NCI-H345 treated with DMSO at 0.1 percent for 48 hours (cell line): ENCODE measurements around the gene NRK.
"Not testable (repeated sequence)": the region's sequence is repeated elsewhere in the genome, so short reads cannot be mapped to it uniquely, and the experiment has no call there.

Experiments used
- DNase-seq: peaks from one replicate; lab custom pipeline; 2025; ENCODE audit not compliant: unreplicated experiment; lab: John Stamatoyannopoulos, UW

NRK gene, protein sequence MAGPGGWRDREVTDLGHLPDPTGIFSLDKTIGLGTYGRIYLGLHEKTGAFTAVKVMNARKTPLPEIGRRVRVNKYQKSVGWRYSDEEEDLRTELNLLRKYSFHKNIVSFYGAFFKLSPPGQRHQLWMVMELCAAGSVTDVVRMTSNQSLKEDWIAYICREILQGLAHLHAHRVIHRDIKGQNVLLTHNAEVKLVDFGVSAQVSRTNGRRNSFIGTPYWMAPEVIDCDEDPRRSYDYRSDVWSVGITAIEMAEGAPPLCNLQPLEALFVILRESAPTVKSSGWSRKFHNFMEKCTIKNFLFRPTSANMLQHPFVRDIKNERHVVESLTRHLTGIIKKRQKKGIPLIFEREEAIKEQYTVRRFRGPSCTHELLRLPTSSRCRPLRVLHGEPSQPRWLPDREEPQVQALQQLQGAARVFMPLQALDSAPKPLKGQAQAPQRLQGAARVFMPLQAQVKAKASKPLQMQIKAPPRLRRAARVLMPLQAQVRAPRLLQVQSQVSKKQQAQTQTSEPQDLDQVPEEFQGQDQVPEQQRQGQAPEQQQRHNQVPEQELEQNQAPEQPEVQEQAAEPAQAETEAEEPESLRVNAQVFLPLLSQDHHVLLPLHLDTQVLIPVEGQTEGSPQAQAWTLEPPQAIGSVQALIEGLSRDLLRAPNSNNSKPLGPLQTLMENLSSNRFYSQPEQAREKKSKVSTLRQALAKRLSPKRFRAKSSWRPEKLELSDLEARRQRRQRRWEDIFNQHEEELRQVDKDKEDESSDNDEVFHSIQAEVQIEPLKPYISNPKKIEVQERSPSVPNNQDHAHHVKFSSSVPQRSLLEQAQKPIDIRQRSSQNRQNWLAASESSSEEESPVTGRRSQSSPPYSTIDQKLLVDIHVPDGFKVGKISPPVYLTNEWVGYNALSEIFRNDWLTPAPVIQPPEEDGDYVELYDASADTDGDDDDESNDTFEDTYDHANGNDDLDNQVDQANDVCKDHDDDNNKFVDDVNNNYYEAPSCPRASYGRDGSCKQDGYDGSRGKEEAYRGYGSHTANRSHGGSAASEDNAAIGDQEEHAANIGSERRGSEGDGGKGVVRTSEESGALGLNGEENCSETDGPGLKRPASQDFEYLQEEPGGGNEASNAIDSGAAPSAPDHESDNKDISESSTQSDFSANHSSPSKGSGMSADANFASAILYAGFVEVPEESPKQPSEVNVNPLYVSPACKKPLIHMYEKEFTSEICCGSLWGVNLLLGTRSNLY (N-terminal part only)

DNA sequence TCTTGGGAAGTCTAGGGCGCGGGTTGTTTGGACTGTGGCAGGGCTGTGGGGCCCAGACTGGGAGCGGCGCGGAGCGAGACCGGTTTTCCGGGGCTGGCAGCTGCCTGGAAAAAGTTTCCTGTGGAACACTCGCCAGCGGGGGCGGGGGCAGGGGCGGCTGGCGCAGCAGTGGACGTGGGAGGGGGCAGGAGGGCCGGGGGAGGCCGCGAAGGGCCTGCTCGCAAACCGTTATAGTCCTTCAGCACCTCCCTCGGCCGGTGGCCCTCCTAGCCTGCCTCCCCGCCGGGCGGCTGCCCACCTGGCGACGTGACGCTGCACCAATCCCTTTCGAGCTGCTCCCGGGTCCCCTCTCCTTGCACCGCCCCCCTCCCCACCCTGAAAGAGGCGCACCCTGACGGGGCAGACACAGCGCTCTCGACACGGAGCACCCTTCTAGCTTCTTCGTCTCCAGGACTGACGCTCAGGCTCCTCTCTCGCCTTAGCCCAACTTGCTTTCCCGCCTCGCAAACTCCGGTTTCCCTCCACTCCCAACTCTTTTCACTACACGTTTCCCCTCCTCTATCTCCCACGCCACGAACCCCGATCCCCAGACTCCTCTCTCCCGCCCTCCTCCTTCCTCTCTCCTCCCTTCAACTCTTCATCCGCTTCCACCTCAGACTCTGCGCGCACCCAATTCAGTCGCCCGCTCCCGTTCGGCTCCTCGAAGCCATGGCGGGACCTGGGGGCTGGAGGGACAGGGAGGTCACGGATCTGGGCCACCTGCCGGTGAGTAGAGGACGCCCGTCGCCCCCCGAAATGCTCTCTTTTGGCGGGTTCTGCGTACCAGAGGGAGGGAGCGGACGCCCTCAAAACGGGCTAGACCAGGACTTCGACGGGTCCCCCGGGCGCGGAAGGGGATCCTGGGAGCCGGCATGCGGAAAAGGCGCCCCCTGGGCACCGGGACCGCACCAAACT lies at the start of gene NRK:
TSS of gene NRK (plus strand) at position 402 of the 954 bp plus-strand sequence. CDS start at position 709, 307 bp downstream.
- DNase-seq = no peak

DNA sequence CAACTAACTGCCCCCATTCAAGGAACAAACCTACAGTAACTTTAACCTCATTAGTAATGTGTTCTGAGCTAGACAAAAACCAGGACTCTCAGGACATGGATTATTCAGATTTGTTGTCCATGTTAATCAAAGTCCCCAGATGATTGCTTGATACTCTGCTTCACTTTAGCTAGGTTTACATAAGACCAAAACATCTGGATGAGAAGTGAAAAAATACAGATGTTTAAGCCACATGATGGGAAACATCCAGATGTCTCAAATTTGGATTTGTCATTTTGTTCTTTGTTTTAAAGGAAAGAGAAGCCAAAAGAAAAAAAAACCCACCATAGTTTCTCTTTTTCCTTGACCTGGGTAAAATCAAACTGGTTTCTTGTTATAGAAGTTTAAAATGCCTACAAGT lies 48.5 kb upstream of the NRK start:
- DNase-seq = no peak

DNA sequence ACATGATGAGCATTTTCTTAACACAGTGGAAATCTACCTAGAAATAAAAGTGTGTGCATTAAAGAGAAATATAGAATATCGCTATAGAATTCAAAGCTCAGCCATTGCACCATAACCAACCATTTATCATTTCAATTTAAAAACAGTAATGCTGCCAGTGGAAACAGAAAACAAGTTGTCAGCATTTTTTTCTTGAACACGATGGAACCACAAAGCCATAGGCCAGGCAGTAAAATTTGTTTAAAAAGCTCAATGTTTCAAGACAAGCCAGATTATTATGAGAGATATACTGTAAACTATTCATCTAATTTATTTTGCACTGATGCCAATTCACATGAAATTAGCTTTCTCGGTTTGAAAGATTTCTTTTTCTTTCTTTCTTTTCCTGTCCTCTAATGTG lies 46.7 kb upstream of the NRK start:
- DNase-seq = no peak

DNA sequence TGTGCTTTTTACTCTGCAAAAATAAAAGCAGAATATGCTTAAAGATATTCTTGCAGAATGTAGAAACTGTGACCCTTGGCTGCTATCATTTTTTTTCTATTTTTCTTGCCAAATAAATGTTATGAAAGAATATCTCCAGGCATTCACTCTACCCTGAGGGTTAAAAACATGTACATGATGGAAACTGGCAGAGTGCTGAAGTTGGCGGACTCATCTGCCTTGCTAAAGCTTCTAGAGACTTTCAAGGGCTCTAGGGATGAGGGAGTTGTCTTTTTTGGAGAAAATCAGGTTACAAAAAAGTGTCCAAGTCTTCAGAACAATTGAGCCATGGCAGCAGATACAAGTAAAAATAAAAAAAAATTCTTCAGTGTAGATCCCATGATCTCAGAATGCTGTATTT lies 40.5 kb upstream of the NRK start:
- DNase-seq = no peak

DNA sequence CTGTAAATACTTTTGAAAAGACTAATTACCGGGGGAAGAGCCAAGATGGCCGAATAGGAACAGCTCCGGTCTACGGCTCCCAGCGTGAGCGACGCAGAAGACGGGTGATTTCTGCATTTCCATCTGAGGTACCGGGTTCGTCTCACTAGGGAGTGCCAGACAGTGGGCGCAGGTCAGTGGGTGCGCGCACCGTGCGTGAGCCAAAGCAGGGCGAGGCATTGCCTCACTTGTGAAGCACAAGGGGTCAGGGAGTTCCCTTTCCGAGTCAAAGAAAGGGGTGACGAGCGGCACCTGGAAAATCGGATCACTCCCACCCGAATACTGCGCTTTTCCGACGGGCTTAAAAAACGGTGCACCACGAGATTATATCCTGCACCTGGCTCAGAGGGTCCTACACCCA lies 25.5 kb upstream of the NRK start:
- DNase-seq = not testable (repeated sequence)

DNA sequence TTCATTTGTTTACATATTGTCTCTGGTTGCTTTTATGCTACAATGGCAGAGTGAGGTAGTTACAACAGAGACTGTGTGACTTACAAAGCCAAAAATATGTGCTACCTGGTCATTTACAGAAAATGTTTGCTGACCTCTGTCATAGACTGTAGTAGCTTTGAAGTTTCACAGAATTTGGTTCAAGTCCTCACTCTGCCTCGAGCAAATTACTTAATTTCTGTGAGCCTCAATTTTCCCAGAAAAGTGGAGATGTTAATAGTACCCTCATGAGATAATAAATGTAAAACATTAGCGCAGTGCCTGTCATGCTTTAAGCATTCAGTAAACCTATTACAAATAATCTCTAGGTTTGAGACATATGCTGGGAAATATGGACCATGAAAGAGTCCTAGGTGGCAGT lies 18.4 kb upstream of the NRK start:
- DNase-seq = no peak

DNA sequence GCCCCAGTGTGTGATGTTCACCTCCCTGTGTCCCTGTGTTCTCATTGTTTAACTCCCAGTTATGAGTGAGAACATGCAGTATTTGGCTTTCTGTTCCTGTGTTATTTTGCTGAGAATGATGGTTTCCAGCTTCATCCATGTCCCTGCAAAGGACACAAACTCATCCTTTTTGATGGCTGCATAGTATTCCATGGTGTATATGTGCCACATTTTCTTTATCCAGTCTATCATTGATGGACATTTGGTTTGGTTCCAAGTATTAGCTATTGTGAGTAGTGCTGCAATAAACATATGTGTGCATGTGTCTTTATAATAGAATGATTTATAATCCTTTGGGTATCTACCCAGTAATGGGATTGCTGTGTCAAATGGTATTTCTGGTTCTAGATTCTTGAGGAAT lies 16.7 kb upstream of the NRK start:
- not testable (repeated sequence) for DNase-seq

DNA sequence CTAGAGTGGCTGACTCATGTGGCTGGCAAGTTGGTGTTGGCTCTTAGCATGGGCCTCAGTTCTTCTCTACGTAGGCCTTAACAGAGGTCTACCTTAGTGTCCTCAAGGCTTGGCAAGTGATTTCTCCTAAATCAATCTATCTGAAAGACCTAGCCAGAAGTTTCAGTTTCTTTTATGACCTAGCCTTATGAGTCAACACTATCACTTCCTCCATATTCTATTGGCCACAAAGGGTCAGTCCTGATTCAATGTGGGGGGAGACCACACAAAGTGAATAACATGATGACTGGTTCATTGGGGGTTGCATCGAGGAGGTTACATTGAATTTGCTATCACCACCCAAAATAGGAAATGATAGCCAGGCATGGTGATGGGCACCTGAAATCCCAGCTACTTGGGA lies 5.8 kb upstream of the NRK start:
- no peak for DNase-seq

DNA sequence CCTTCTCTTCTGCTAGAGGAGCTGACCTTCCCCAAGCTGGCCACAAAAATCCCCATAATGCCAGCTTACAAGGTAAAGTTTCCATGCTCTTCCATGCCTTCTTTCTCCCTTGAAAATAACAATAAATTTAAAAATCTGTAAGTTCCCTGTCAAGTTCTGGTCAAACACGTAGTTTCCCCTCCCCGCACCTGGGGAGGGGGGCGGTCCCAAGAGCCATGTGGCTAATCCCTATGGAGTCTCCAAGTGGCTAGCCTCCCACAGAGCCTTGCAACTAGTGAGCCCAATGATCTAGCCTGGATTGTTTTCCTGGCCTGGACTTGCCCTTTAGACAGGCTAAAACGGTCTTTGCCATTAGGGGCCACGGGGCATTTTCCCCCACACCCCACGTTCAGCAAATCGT lies 2.1 kb upstream of the NRK start:
- no peak for DNase-seq

DNA sequence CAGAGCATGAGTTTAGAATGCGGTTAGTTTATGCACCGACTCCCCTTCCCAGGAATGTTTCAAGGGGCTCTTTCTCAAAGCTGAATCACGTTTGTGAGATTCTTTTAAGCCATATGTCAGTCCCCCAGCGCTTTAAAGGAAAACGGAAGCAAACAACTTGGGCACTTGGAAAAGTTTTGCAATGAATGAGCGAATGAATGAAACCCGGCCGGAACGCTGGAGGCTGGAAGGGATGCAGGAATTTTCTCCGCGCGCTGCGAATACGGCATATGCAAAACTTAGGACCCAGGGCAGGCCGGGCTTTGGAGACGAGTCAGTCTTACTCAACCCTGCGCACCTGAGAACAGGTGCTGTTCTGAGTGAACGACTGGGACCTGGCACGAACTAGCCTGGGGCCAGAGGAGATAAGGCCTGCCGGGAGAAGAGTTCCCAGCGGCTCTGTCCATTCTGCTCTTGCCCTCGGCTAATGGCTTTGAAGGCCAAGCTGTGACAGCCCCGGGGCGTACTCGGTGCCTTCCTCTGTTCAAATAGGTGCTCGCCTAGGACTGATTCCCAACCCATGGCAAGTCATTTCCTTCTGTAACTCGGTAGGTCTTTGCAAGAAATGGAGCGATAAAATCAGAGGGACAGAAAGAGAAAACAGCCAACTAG lies 743 bp upstream of the NRK start:
- no peak for DNase-seq

DNA sequence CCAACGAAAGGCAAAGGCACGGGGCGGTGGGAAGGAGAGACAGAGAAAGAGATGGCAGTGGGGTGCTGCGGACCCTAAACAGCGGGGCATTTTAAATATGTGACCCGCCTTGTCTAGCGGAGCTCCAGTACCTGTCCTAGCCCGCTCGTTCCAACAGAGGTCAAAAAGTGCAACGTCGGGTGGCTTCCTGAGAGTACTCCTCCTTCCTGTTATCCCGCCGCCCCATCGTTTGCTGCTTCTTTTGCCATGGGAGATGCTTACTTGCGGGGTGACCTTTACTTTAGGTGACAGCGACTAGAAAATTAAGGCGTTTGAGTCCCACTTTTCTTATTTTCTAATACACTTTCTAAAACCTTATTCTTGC lies 735 bp downstream of the NRK start:
- DNase-seq = no peak

DNA sequence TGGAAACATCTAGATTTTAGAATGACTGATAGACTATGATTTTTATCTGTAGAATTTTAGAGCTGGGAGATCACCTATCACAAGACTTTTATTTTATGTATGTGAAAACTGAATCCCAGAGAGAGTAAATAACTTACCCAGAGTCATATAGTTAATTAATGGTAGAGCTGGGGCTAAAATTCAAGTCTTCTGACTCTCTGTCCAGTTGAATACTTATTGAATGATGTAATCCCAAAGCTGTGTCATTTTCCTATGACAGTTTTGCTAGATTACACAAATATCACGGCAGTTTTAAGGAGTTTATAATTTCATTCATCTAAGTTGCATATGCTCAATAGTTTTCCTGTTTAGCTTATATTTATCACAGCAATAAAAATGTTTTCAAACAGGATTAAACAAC lies 6.7 kb downstream of the NRK start:
- no peak for DNase-seq

DNA sequence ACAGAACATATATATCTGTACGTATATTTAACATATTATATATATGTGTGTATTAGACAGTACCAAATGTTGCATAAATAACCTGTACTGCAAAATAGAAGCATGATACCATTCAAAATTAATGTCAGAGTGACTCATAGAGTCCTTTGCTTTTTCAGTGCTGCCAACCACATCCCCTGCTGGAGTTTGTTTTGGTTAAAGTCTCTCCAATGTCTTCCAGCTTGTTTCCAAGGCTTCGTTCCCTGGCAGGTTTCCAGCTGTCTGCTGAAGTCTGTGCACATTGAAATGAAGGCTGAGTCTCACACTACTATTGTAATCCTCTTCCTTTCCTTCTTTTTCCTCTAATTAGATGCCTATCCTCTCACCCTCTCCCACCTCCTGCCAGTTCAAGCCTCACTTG lies 14.9 kb downstream of the NRK start:
- no peak for DNase-seq

DNA sequence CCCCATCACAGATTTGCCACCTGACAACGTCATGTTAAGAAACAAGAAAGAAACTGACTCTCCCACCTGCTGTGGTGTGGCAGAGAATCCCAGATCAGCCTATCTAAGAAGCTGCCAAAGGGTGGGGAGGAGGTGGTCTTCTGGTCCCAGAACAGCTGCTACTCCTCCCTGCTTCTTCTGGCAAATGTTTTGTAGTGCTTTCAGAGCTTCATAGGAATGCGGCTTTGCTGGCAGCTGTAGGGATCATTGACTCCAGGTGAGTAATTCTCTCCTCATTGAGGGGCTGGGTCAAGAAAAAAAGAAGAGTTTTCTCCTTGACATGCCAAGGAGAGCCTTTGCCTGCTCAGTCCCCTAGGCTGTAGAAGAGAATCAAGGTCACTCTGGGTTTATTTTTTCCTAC lies 23.3 kb downstream of the NRK start:
- DNase-seq = no peak

DNA sequence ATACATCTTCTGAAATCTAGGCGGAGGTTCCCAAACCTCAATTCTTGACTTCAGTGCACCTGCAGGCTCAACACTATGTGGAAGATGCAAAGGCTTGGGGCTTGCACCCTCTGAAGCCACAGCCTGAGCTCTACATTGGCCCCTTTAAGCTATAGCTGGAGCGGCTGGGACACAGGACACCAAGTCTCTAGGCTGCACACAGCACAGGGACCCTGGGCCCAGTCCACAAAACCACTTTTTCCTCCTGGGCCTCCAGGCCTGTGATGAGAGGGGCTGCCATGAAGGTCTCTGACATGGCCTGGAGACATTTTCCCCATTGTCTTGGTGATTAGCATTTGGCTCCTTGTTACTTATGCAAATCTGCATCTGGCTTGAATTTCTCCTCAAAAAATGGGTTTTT lies 27.8 kb downstream of the NRK start:
- DNase-seq = not testable (repeated sequence)

DNA sequence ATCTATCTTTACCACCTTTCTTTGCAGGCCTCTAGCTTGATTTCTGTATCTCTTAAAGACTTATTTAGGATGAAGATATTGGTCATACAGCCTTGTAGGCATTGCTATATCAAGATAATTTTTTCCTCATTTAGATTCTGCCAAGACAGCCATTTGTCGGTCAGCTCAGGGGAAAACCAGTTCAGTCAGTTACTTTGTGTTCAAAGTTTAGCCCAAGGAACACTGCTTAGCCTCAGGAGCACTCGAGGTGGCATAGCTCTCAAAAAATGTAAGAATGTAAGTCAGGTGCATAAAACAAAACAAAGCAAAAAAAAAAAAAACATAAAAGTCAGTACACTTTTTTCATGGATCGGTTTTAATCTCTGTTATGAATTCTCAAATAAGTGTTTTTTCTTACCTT lies 43.4 kb downstream of the NRK start:
- no peak for DNase-seq

DNA sequence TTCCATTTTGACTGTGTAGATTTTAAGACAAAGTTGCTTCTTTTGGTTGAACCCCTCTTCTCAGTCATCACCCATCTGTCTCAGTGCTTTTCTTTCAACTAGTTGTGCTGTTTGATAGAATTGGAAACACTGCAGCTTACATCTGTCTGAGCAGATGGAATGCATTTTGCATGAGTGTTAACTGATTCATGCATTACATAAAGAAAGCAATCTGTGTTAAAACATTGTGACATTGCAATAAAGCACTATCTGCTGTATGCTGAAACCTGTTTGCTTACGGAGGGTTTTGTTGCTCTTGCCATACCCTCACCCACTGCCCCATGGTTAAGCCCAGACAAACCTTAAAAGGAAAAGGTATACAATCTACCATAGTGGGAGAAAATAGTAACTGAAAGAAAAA lies 47.4 kb downstream of the NRK start:
- DNase-seq = no peak

DNA sequence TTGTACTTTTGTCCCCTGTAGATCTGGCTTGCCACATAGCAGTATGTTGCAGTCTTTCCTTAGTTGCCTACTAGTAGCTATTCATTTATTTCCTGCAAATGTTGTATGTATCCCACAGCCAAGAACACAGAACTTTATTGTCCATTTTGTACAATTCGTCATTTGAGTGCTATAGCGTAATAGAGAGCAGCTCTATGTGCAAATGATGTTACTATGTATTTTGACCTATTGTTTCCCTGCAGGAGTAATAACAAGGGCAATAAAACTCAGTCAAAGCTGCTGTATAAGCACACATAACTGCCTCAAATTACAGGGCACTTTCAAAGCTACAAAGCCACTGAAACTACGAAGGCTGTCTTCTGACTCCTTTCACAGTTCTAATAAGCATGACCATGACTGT lies 48.1 kb downstream of the NRK start:
- DNase-seq = no peak

DNA sequence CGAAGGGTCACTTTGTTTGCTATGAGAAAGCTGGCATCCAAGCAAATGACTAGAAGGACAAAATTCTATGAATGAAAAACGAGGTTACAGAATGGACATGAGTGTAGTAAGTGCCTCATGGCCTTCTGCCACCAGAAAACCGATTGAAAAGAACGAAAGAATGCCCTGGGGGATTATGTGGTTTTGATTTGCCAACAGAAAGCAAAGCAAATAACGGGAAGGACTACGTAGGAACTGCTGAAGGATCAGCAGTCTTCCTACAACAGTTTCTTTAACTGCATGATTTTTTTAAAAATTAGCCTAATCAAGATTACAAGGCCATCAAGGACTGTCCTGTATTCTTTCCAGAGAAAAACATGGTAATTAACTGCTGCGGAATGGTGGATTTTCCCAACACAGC lies 50.6 kb downstream of the NRK start:
- DNase-seq = no peak

DNA sequence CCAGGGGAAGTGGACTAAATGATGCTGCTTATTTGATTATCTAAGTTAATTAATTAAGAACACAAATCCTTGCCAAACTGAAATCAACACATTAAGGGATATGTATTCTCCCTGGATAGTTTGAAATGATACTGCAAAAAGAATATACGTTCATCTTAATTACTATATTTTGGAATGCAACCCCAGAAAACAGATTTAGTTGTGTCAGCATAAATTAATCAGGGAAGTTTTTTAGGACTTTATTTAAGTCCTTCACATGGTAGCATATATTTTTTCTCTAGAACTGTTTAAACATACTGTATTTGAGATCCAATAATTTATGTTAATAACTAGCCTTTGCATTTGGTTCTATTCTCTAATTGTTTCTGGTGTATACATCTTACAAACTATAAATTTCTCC lies 52.5 kb downstream of the NRK start:
- DNase-seq = no peak
